ENCODE measurements around the gene RARS2.
A peak's percentile ranks its signal among the peaks of the same experiment; 100 is the strongest.
"Not testable (repeated sequence)": the region's sequence is repeated elsewhere in the genome, so short reads cannot be mapped to it uniquely, and the experiment has no call there.

Gene RARS2
- 22.4 to 47.2 (median 35.2) reads per million in 18 experiments for total RNA-seq

- peak; percentile 96 to 97 for DNase-seq
Measured at GRCh38 chr6:87589693-87590416, at the start of gene RARS2, which contains the start of gene ORC3. RARS2 (minus strand) TSS chr6:87589987; CDS start chr6:87589957, 30 bp downstream. ORC3 (plus strand) TSS chr6:87590135; CDS start chr6:87590169, 34 bp downstream.

GRCh38 chr6:87639373-87639772, 49.6 kb upstream of the RARS2 start:
- DNase-seq = no peak

- no peak for DNase-seq
Measured at GRCh38 chr6:87637106-87637505, 47.3 kb upstream of the RARS2 start.

GRCh38 chr6:87636315-87636714, 46.5 kb upstream of the RARS2 start:
- no peak for DNase-seq

GRCh38 chr6:87633851-87634250, 44.1 kb upstream of the RARS2 start:
- DNase-seq = no peak

GRCh38 chr6:87630746-87631145, 41.0 kb upstream of the RARS2 start:
- no peak for DNase-seq

GRCh38 chr6:87628881-87629280, 39.1 kb upstream of the RARS2 start:
- no peak for DNase-seq

GRCh38 chr6:87628424-87628823, 38.6 kb upstream of the RARS2 start:
- DNase-seq = no peak

- no peak for DNase-seq
Measured at GRCh38 chr6:87623248-87623647, 33.5 kb upstream of the RARS2 start.

GRCh38 chr6:87618531-87618930, 28.7 kb upstream of the RARS2 start:
- DNase-seq = no peak

- no peak for DNase-seq
Measured at GRCh38 chr6:87617405-87617804, 27.6 kb upstream of the RARS2 start.

GRCh38 chr6:87613018-87613417, 23.2 kb upstream of the RARS2 start:
- DNase-seq = not testable (repeated sequence)

GRCh38 chr6:87608802-87609201, 19.0 kb upstream of the RARS2 start:
- no peak for DNase-seq

- DNase-seq = no peak
Measured at GRCh38 chr6:87606199-87606598, 16.4 kb upstream of the RARS2 start.

- peak in 1 of 2 donors; percentile 77 for DNase-seq
Measured at GRCh38 chr6:87600576-87600975, 10.8 kb upstream of the RARS2 start.

- no peak for DNase-seq
Measured at GRCh38 chr6:87590990-87591389, 1.2 kb upstream of the RARS2 start.

GRCh38 chr6:87590417-87590880, 662 bp upstream of the RARS2 start:
- no peak for DNase-seq

- peak in 1 of 2 donors; percentile 2 for DNase-seq
Measured at GRCh38 chr6:87588756-87589407, 905 bp downstream of the RARS2 start.

GRCh38 chr6:87586371-87587077, 3.3 kb downstream of the RARS2 start:
- no peak for DNase-seq

GRCh38 chr6:87583822-87584221, 6.0 kb downstream of the RARS2 start:
- DNase-seq = no peak

- no peak for DNase-seq
Measured at GRCh38 chr6:87575423-87575822, 14.4 kb downstream of the RARS2 start.

GRCh38 chr6:87574237-87574804, 15.5 kb downstream of the RARS2 start:
- DNase-seq = no peak
